ENCODE results near the gene ZBTB7B.

The ZBTB7B gene

DNA sequence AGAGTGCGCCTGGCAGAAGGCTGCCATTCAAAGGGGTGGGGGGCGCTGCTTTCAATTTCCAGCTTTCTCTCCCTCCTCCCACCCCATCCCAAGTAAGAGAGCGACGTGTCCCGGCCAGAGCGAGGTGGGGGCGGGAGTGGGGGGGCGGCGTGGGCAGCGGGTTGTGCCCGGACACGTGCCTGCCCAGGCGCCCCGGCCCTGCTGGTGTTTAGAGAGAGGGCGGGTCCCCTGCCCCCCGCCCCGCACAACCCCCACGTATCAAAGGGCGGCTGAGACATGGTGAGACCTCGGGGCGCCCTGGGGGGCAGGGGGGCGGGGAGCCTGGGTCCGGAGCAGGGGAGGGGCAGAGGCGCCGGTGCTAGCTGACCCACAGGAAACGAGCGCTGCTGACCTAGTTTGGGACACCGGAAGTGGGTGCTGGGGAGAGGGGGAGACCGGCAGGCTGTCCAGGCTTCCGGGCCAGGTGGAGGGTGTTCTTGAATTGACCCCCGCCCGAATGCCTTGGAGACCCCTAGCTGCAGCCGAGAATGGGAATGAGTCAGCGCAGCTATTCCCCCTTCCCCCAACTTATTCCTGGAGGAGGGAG lies 1.3 kb downstream of the ZBTB7B start:
- no peak for DNase-seq (ENCODE audit: low read depth)

DNA sequence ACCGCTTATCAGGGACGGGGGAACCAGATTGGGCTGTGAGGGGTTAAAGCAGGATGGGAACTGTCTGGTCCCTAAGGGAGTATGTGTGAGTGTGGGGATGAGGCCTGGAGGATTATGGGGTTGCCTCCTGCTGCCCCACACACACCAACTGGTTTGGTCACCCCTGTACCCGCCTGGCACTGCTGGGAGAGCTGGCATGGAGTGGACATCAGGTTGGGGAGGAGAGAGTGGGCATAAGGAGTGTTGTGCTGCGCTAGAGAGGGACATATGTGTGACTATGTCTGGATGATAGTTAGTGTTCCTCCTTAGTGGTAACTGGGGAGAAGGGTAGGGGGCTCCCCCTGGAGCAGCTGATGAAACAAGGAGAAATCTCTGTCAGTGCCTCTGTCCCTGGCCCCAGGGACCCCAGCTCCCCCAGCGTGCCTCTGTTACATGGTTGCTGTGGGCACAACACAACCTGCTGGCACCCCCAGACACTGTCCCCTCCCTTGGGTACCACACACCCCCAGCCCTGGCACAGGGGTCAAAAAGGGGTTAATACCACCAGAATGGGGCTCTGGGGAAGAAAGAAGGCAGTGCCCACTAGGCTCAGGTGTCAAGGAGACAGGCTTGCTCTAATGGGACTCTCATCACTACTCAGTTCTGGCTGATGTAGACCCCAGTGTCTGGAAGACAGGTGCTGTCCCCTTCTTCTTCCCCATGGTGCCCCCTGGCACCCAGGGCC lies 1.9 kb downstream of the ZBTB7B start:
- no peak for DNase-seq (ENCODE audit: low read depth)

DNA sequence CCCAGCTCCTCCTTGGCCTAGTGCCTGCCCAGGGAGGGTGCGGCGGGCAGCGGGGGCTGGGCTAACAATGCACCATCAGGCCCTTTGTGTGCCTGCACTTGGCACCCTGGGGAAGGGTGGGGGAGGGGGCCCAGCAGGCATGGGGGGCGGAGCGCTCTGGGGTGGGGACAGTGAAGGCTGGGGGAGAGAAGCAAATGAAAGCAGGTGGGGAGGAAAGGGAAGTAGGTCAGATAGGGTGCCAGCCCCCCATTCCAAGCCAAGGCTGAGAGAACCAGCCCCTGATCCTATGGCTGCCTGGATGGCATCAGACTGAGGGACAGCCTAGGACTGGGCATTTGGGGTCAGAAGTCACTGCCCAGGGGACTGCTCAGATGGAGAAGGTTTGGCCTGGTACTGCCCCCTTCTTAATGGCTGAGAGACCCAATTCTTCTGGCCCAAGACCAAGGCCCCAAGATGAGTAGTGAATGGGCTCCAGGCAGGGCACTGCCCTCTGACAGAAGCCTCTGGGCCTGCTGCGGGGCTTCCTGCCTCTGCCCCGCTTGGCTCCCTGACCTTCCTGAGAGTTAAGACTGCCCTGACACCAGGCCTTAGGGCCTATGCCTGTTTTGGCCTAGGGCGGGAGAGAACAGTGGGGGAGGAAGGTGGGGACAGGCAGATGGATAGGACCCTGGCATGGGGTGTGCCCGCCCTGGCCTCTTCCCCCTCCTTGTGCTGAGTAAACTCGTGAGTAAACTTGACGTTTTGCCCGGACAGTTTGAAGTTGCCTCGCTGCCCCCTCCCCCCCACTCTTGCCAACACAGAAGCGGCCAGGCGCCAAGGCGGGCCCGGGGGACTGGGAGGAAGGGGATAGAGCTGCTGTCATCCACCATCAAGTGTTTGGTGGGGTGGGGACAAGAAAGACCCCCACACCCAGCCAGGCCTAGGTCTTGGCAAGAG lies 2.7 kb downstream of the ZBTB7B start:
- DNase-seq (ENCODE audit: low read depth), result no peak

DNA sequence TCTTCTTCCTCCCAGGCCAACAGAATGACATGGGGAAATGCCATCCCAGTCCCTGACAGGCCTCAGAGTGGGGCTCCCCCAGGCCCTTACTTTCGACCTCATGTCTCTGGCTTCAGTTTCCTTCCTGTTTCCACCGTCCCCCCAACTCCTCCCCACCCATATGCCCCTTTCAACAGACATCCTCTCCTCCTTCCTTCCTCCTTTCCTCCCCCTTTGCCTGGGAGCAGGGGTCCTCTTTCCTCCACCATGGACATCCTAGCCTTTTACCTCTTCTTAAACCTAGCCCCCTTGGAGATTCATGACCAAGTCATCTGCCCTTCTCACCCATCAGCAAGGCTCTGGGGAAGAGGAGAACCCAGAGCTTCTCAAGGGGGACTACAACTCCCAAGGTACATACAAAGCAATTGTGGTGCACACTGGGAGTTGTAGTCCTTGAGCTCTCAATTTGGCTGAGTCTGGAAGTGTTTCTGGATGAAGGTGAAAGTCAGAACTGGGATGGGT lies 4.0 kb downstream of the ZBTB7B start:
- no peak for DNase-seq (ENCODE audit: low read depth)

DNA sequence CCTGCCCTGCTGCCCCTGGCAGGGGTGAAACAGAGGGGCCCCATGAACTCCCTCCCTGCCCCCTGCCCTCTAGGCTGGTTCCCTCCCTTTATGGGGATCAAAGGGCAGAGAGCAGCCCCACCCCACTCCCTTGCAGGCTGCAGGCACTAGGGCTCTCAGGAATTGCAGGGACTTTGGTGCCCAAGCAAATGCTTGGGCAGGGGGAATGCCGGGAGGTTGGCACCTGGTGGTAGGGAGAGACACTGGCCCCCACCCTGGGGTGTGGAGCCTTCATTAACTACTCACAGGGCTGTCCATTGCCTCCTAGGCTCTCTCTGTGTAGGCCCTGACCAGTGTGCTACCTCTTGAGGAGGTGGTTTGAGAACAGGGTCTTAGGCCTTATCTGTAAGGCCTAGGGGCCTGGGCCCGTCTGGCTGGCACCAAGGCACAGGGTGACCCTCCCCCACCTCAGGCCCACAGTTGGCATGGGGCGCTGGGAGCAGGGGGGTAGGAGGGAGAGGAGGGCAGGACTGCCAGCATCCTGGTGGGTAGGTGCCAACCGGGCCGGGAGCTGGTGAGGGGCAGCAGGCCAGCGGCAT lies 4.7 kb downstream of the ZBTB7B start:
- DNase-seq (ENCODE audit: low read depth), result no peak

DNA sequence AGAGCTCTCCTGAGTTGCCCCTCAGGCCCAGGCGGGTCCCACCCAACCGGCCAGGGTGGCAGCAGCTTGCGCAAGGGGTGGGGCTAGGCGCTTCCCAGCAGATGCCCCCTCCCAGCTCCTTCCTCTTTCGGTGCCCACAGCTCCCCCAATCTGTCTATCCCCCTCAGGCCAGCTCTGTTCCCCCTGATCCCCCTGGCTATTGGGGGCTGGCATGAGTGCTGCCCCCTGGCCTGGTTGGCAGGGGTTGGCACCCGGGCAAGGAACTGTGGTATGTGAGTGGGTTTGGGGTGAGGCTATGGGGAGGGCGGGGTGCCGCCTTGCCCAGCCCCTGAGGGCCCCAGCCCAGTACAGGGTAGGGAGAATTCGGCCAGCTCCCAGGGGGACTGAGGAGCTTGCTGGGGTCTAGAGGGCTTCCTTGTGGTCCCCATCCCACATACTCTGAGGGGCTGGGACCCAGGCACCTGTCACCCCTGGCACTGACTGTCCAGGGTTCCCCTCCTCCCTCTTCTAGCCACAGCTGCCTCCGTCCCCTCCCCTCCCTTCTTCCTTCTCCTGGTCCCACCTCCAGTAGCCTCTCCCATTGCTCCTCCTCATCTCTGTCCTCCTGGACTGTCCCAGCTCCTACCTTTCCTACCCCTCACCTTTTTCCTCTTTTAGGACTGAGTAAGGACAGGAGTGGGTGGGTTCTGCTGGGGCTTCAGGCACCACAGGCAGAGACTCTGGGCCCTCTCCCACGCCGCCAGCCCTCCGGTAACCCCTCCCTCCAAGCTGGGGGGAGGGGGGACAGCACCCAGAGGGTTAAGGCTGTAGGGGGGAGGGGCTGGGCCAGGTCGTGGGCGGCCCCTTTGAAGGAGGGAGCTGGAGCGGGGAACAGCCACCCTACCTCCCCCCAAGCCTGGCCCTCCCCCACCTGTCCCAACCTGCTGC lies 5.7 kb downstream of the ZBTB7B start:
- no peak for DNase-seq (ENCODE audit: low read depth)

DNA sequence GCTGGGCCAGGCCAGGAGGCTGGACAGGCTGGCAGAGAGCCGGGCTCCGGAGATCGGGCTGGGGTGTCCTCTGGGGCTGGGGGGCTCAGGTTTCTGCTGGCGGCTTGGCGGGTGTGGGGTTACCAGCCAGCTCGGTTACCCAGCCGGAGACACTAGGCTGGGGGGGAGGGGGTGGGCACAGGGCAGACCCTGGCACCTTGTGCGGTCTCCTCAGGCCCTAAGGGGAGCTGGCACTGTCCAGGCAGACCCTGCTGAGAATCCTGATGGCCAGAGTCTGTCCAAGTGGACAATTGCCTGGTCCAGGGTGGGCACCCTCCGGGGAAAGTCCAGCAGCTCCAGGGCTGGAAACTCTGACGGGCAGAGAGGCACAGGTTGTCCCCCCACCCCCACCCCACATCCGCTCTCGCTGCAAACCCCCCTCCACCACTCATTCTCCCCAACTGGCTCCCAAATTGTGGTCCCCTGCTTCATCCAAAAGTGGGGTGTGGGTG lies 6.7 kb downstream of the ZBTB7B start:
- DNase-seq (ENCODE audit: low read depth), result no peak

DNA sequence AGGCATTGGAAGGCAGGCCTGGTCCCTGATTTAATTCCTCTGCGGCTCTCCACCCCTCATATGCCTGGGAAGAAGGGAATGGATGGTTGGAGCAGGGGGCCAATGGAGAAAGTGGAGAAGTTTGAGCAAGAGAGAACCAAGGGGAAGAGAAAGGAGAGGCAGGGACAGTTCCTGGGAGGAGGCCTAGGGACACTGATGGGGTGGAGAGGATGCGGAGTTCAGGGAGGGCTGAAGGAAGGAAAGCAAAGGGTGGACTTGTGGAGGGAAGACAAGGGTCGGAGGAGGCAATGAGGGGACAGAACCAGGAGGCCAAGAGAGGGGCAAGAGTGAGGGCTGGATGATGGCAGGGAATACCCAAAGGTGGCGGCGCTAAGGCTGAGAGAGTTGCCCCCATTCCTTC lies 7.1 kb downstream of the ZBTB7B start:
- DNase-seq (ENCODE audit: low read depth), result no peak

DNA sequence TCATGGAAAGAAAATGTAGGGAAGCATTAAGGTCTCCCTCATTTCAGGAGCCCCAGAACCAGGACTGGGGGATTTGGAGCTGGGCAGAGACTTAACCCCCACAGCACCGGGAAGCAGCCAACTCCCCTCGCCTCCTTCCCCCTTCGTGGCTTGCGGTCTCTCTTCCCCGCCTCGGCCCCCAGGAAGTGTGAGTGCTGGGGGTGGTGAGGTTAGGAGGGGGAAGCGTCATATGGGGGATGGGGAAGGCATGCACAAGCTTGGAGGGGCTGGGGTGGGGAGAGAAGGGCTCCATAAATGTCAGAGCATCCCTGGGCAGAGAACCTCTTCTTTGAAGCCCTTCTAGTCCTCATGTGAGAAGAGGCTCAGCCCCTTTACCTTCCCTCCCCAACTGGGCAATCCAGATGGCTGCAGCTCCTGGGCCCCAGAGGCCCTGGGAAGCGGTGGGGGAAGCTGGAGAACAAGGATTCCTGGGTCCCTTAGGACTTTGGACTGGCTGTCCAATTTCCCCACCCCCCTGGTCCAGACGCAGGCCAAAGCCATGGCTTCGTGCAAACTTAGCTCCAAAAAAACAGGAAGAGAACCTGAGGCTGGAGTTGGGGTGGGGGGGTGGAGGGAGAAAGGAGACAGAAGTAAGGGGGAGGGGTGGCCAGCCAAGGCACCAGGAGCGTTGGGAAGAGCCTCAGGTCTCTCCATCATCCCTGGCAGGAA lies 7.8 kb downstream of the ZBTB7B start:
- DNase-seq (ENCODE audit: low read depth), result no peak

DNA sequence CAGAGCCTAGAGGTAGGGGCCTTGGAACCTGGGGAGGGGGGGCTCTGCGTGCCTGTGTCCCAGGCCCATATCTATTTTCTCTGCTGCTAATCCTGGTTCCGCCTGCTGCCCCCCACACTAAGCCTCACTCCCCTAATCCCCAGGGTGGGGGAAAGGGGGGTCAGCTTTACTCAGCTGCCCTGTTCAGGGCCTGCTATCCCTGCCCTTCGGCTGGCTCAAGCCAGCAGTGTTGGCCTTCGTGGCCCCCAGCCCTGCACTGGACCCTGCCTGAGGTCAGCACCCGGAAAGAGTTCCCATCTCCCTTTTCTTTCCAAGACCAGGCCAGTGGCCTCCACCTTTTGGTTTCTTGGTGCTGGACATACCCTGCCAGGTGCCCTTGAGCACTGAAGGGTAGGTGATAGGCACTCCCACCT lies 8.4 kb downstream of the ZBTB7B start:
- no peak for DNase-seq (ENCODE audit: low read depth)

DNA sequence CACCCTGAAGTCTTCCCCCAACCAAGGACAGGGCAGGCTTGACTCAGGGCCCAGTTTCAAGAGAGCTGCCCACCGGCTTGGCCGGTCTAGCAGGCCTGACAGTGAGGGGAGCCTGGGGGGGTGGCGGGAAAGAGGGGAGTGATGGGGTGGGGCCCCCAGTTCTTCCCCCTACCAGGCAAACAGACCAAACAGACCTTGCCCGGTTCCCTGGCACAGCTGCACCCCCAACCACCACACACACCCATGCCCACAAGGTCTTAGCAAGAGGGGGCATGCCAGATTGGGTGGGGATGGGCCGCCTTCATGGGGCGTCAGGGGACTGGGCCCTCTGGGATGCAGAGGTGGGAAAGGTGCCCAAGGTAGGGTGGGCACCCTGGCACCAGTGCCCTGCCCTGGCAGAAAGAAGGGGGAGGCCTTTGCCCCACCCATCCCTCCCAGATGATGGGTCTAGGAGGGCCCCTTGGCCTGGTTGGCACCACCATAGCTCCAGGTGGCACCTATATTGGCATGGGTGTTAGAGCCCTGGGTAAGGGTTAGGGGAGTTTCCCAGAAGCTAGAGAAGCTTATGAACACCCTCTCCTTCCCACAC lies 8.9 kb downstream of the ZBTB7B start:
- DNase-seq (ENCODE audit: low read depth), result no peak

DNA sequence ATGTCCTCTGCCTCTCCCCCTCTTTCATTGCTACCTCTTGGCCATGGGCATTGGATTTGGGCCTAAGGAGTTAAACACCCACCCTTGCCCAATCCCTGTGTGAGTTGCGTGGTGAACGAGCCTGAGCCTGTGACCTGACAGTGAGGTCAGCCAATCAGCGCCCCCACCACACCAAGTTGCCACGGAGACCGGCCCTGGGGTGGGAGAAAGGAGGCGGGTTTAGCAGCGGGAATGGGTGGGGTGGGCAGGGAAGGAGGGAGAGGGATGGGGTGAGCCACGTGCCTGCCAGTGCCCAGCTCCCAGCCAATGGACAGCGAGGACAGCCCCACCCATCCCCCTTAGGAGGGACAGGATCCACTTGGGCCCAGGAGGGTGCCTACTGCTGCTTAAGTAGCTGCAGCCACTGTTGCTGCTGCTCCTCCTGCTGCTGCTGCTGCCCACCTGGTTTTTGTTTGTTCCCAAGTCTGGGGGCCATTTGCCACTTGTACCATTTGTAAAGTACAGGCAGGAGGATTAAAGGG lies 9.5 kb downstream of the ZBTB7B start:
- no peak for DNase-seq (ENCODE audit: low read depth)

DNA sequence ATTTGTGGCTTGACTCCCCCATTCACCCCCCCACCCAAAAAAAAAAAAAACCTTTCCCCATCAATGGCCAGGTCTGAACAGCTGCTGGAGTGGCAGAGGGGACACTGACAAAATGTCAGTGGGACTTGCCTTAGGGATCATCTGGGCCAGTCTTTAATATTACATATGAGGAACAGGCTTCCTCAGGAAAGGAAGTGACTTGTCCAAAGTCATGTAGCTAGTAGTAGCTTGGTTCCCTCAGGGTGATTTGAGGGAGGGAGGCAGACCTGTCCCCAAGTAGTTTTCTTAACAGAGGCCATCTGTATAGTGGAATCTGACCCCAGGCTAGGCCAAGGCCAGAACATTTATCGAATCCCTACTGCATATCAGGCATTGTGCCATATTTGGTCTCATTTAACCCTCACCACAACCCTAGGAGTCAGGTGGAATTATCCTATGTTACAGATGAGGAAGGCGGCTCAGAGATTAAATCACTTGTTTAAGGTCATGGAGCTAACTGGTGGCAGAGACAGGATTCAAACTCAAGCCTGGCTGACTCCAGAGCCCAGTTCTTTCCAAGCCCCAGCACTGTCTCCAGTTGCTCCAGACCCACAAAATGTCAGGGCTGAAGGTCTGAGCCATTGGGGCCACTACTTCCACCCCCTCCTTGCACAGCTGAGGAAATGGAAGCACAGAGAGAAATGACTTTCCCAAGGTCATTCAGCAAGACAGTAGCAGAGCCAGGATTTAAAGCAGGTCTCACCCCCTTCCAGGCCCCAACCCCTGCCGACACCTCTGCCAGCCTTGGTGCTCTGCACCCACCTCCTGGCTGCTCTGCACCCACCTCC lies 10.4 kb downstream of the ZBTB7B start:
- no peak for DNase-seq (ENCODE audit: low read depth)

DNA sequence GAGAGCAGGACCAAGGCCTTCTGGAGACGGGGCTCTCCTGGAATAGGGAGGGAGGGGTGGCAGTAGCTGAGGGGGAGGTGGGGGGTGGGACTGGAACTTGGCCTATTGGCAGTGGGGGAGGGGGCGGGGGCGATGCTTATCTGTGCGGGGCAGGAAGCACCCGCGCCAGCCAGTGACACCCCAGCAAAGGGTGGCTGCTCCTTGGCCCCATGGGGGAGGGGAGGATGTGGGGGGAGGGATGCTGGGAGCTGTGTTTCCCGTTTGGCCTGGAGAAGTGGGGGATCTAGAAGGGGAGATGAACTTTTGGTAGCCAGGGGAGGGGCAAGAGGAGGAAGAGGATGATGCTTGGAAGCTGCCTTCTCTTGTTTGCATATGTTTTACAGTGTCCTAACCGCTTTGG lies 11.0 kb downstream of the ZBTB7B start:
- DNase-seq (ENCODE audit: low read depth), result no peak

DNA sequence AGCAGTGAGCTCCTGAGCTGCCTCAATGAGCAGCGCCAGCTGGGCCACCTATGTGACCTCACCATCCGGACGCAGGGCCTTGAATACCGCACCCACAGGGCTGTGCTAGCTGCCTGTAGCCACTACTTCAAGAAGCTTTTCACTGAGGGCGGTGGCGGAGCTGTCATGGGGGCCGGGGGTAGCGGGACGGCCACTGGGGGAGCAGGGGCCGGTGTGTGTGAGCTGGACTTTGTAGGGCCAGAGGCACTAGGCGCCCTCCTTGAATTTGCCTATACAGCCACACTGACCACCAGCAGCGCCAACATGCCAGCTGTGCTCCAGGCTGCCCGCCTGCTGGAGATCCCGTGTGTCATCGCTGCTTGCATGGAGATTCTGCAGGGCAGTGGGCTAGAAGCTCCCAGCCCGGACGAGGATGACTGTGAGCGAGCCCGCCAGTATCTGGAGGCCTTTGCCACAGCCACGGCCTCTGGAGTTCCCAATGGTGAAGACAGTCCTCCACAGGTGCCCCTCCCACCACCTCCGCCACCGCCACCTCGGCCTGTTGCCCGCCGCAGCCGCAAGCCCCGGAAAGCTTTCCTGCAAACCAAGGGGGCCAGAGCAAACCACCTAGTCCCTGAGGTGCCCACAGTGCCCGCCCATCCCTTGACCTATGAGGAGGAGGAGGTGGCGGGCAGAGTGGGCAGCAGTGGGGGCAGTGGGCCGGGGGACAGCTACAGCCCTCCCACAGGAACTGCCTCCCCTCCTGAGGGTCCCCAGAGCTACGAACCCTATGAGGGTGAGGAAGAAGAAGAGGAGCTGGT lies 12.3 kb downstream of the ZBTB7B start:
- no peak for DNase-seq (ENCODE audit: low read depth)

DNA sequence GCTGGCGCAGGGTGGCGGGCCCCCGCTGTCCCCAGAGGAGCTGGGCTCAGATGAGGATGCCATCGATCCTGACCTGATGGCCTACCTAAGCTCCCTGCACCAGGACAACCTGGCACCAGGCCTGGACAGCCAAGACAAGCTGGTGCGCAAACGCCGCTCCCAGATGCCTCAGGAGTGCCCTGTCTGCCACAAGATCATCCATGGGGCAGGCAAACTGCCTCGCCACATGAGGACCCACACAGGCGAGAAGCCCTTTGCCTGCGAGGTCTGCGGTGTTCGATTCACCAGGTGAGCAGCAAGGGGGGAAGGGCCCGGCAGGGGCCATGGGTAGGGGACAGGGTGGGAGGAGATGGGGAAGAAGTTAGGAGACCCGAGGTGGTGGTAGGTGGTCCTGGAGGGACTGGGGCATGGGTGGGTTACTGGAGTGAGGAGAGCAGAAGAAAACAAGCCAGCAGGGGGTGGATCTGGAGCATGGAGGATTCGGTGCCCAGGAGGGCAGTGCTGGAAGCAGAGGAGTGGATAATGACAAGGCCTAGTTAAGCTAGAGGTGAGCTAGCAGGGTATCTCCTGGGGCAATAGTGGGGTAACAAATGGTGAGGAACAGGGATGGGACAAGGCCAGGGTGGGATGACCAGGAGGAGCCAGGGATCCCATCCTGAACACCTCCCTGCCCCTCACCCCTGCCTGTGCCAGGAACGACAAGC lies 13.1 kb downstream of the ZBTB7B start:
- DNase-seq (ENCODE audit: low read depth), result no peak

DNA sequence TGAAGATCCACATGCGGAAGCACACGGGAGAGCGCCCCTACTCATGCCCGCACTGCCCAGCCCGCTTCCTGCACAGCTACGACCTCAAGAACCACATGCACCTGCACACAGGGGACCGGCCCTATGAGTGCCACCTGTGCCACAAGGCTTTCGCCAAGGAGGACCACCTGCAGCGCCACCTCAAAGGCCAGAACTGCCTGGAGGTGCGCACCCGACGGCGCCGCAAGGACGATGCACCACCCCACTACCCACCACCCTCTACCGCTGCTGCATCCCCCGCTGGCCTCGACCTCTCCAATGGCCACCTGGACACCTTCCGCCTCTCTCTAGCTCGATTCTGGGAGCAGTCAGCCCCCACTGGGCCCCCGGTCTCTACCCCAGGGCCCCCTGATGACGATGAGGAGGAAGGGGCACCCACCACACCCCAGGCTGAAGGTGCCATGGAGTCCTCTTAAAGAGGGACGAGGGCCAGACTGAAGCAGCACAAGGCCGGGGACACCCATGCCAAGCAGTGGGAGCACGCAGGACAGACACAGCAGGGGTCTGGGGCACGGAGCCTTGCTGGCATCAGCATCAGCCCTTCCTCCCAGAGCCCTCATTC lies 13.7 kb downstream of the ZBTB7B start:
- DNase-seq (ENCODE audit: low read depth), result no peak

Data from HS-27A (cell line).